ENCODE data around the gene COX17. TPM values are rescaled to one million over a fixed set of nuclear protein-coding genes. Genes with fewer than 3 reads are reported as not detected.
A peak's percentile ranks its signal among the peaks of the same experiment; 100 is the strongest.

Gene COX17
- total and polyA plus RNA-seq, 2 of the 13 experiments (the other 11 are each of a cell fraction or from before 2014, with no cell fraction given): 41.4 to 51.0 TPM

DNA sequence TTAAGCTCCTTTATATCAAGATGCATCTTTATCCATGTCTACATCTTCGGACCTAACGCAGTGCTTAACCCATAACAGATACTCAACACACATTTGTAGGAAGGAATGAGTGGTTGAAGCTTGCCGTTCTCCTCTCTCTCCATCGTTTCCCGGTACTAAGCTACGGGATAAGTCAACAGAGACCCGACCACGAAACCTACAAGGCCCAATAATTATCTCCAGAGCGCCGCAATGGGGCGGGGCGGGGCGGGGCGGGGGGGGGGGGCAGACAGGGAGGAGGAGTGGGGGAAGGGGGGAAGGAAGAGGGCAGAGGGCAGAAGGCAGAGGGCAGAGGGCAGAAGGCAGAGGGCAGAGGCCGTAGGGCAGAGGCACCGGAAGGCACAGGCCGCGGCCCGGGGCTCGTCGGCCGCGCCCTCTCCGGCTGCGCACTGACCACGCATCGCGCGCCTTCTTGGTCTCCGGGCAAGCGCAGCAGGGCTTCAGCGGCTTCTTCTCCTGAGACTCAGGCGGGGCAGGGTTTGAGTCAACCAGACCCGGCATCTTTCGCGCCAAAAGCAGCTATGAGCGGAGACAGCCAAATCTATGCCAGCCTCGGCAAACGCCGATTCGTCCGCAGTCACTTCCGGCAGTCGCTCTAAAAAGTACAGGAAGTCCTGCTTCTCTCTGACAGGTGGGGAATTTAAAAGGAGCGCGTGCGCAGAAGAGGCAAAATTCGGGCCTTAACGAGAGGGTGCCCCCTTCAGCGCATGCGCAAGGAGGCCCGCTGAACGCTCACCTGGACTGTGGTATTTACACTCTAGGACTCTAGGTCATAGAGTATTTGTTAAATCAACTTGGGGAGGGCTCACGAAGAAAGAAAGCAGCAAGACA lies at the start of gene COX17 (continued):
- TF ChIP-seq ZBED4 (CRISPR knock-in tag; IDR thresholded peaks at IDR 0.05; ENCODE audit: borderline replicate concordance) (peak; percentile 43; the same call in 1 of the 2 replicates), PHF21A (CRISPR knock-in tag; IDR thresholded peaks at IDR 0.05) (0 out of 2 replicates have a peak, but pooled peaks have one; percentile 72), ZNF331 (CRISPR knock-in tag; IDR thresholded peaks at IDR 0.05) (peak; percentile 60; the same call in 1 of the 2 replicates), KDM5B (CRISPR knock-in tag; IDR thresholded peaks at IDR 0.05; ENCODE audit: borderline replicate concordance) (peak; percentile 68; the same call in 1 of the 2 replicates), MEIS2 (CRISPR knock-in tag; IDR thresholded peaks at IDR 0.05) (no peak), ZBTB21 (CRISPR knock-in tag; IDR thresholded peaks at IDR 0.05) (no peak), ZNF605 (CRISPR knock-in tag; IDR thresholded peaks at IDR 0.05) (peak; percentile 39; the same call in 1 of the 2 replicates), E2F2 (CRISPR knock-in tag; IDR thresholded peaks at IDR 0.05; ENCODE audit: borderline replicate concordance) (no peak), MYNN (CRISPR knock-in tag; IDR thresholded peaks at IDR 0.05; ENCODE audit: low read depth) (no peak), RFX3 (CRISPR knock-in tag; IDR thresholded peaks at IDR 0.05) (no peak), HMGXB3 (CRISPR knock-in tag; IDR thresholded peaks at IDR 0.05; ENCODE audit: borderline replicate concordance) (no peak), GATA4 (IDR thresholded peaks at IDR 0.05; ENCODE audit: borderline replicate concordance, low read depth) (0 out of 2 replicates have a peak, but pooled peaks have one; percentile 23)
- TF ChIP-seq, protein P1, sequence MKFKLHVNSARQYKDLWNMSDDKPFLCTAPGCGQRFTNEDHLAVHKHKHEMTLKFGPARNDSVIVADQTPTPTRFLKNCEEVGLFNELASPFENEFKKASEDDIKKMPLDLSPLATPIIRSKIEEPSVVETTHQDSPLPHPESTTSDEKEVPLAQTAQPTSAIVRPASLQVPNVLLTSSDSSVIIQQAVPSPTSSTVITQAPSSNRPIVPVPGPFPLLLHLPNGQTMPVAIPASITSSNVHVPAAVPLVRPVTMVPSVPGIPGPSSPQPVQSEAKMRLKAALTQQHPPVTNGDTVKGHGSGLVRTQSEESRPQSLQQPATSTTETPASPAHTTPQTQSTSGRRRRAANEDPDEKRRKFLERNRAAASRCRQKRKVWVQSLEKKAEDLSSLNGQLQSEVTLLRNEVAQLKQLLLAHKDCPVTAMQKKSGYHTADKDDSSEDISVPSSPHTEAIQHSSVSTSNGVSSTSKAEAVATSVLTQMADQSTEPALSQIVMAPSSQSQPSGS (CRISPR knock-in tag; IDR thresholded peaks at IDR 0.05): 0 out of 2 replicates have a peak, but pooled peaks have one; percentile 43
- TF ChIP-seq, protein P2, sequence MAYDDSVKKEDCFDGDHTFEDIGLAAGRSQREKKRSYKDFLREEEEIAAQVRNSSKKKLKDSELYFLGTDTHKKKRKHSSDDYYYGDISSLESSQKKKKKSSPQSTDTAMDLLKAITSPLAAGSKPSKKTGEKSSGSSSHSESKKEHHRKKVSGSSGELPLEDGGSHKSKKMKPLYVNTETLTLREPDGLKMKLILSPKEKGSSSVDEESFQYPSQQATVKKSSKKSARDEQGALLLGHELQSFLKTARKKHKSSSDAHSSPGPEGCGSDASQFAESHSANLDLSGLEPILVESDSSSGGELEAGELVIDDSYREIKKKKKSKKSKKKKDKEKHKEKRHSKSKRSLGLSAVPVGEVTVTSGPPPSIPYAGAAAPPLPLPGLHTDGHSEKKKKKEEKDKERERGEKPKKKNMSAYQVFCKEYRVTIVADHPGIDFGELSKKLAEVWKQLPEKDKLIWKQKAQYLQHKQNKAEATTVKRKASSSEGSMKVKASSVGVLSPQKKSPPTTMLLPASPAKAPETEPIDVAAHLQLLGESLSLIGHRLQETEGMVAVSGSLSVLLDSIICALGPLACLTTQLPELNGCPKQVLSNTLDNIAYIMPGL (CRISPR knock-in tag; IDR thresholded peaks at IDR 0.05; ENCODE audit: borderline replicate concordance in 1 of 2, low read depth in 1 of 2): 0 out of 4 replicates have a peak, but pooled peaks have one; percentile 18 to 38
